Measurements from ENCODE around the gene LILRA1. TPM values are rescaled to one million over a fixed set of nuclear protein-coding genes. Genes with fewer than 3 reads are reported as not detected.
"Not testable (repeated sequence)": the region's sequence is repeated elsewhere in the genome, so short reads cannot be mapped to it uniquely, and the experiment has no call there.

The LILRA1 gene
- total and polyA plus RNA-seq, 4 donors: 1.2 to 21.3 (median 5.2) TPM

GRCh38 chr19:54574527-54575056 lies 18.8 kb upstream of the LILRA1 start:
- TF ChIP-seq CTCF (IDR thresholded peaks at IDR 0.05; ENCODE audit: control extremely low read depth, extremely low read depth): no peak
- Histone ChIP-seq H3K4me1 (ENCODE audit: control insufficient read depth in 5 of 5, insufficient read depth in 5 of 5, low read length in 5 of 5) (no peaks in the 10 kb centered on the region), H3K9ac (ENCODE audit: insufficient read depth in 1 of 2, low read length in 2 of 2) (no peak overlapping the region), H3K9me3 (ENCODE audit: control insufficient read depth in 4 of 4, insufficient read depth in 3 of 4, low read length in 3 of 4) (peaks cover 0 to 2% (median 0%) of the 10 kb centered on the region in 4 donors), H3K27ac (ENCODE audit: low read depth in 1 of 2, low read length in 1 of 2) (no peak overlapping the region), H3K4me3 (no peak overlapping the region), H3K36me3 (ENCODE audit: control insufficient read depth in 4 of 4, insufficient read depth in 4 of 4, low read length in 4 of 4) (no peaks in the 10 kb centered on the region), H3K27me3 (ENCODE audit: control insufficient read depth in 3 of 3, insufficient read depth in 3 of 3, low read length in 2 of 3) (no peaks in the 10 kb centered on the region)
- DNase-seq (no peak), ATAC-seq (ENCODE audit: insufficient read depth, low FRiP score) (no peak)
- 72 to 80% methylated on average over 12 of the region's 12 CpGs for WGBS, 2 donors

- not testable (repeated sequence) for ATAC-seq (ENCODE audit: insufficient read depth, low FRiP score); H3K27ac ChIP-seq (ENCODE audit: low read depth in 1 of 2, low read length in 1 of 2); H3K9ac ChIP-seq (ENCODE audit: insufficient read depth in 1 of 2, low read length in 2 of 2); H3K36me3 ChIP-seq (ENCODE audit: control insufficient read depth in 4 of 4, insufficient read depth in 4 of 4, low read length in 4 of 4); DNase-seq; H3K9me3 ChIP-seq (ENCODE audit: control insufficient read depth in 4 of 4, insufficient read depth in 3 of 4, low read length in 3 of 4); H3K27me3 ChIP-seq (ENCODE audit: control insufficient read depth in 3 of 3, insufficient read depth in 3 of 3, low read length in 2 of 3); H3K4me1 ChIP-seq (ENCODE audit: control insufficient read depth in 5 of 5, insufficient read depth in 5 of 5, low read length in 5 of 5); H3K4me3 ChIP-seq
- 70 to 71% methylated on average over 9 of the region's 9 CpGs for WGBS, 2 donors
These were observed 18.2 kb upstream of the LILRA1 start for GRCh38 chr19:54575205-54575604.

GRCh38 chr19:54576411-54576976 lies 16.9 kb upstream of the LILRA1 start:
- DNase-seq (no peak), ATAC-seq (ENCODE audit: insufficient read depth, low FRiP score) (no peak)
- H3K9ac ChIP-seq (ENCODE audit: insufficient read depth in 1 of 2, low read length in 2 of 2): no peak overlapping the region
- no peaks in the 10 kb centered on the region for H3K36me3 ChIP-seq (ENCODE audit: control insufficient read depth in 4 of 4, insufficient read depth in 4 of 4, low read length in 4 of 4)
- no peaks in the 10 kb centered on the region for H3K4me1 ChIP-seq (ENCODE audit: control insufficient read depth in 5 of 5, insufficient read depth in 5 of 5, low read length in 5 of 5)
- H3K4me3 ChIP-seq: no peak overlapping the region
- no peak for TF ChIP-seq CTCF (IDR thresholded peaks at IDR 0.05; ENCODE audit: control extremely low read depth, extremely low read depth)
- 70 to 91% methylated on average over 6 of the region's 6 CpGs for WGBS, 2 donors
- no peaks in the 10 kb centered on the region for H3K27me3 ChIP-seq (ENCODE audit: control insufficient read depth in 3 of 3, insufficient read depth in 3 of 3, low read length in 2 of 3)
- no peak overlapping the region for H3K27ac ChIP-seq (ENCODE audit: low read depth in 1 of 2, low read length in 1 of 2)
- H3K9me3 ChIP-seq (ENCODE audit: control insufficient read depth in 4 of 4, insufficient read depth in 3 of 4, low read length in 3 of 4): no peaks in the 10 kb centered on the region

GRCh38 chr19:54577334-54577733 lies 16.1 kb upstream of the LILRA1 start:
- Histone ChIP-seq H3K27me3 (ENCODE audit: control insufficient read depth in 3 of 3, insufficient read depth in 3 of 3, low read length in 2 of 3) (no peaks in the 10 kb centered on the region), H3K9ac (ENCODE audit: insufficient read depth in 1 of 2, low read length in 2 of 2) (no peak overlapping the region), H3K4me1 (ENCODE audit: control insufficient read depth in 5 of 5, insufficient read depth in 5 of 5, low read length in 5 of 5) (no peaks in the 10 kb centered on the region), H3K36me3 (ENCODE audit: control insufficient read depth in 4 of 4, insufficient read depth in 4 of 4, low read length in 4 of 4) (no peaks in the 10 kb centered on the region), H3K27ac (ENCODE audit: low read depth in 1 of 2, low read length in 1 of 2) (no peak overlapping the region), H3K9me3 (ENCODE audit: control insufficient read depth in 4 of 4, insufficient read depth in 3 of 4, low read length in 3 of 4) (no peaks in the 10 kb centered on the region), H3K4me3 (no peak overlapping the region)
- no peak for DNase-seq
- no peak for TF ChIP-seq CTCF (IDR thresholded peaks at IDR 0.05; ENCODE audit: control extremely low read depth, extremely low read depth)
- ATAC-seq (ENCODE audit: insufficient read depth, low FRiP score): no peak
- WGBS, 2 donors: 85 to 96% methylated on average over 2 to 3 of the region's 3 CpGs

GRCh38 chr19:54578268-54578667 lies 15.2 kb upstream of the LILRA1 start:
- WGBS, 2 donors: 89 to 90% methylated on average over 5 of the region's 5 CpGs

More at GRCh38 chr19:54578268-54578667, 15.2 kb upstream of the LILRA1 start:
- DNase-seq; H3K4me1 ChIP-seq (ENCODE audit: control insufficient read depth in 5 of 5, insufficient read depth in 5 of 5, low read length in 5 of 5); H3K27ac ChIP-seq (ENCODE audit: low read depth in 1 of 2, low read length in 1 of 2); ATAC-seq (ENCODE audit: insufficient read depth, low FRiP score); H3K9me3 ChIP-seq (ENCODE audit: control insufficient read depth in 4 of 4, insufficient read depth in 3 of 4, low read length in 3 of 4); H3K9ac ChIP-seq (ENCODE audit: insufficient read depth in 1 of 2, low read length in 2 of 2); H3K36me3 ChIP-seq (ENCODE audit: control insufficient read depth in 4 of 4, insufficient read depth in 4 of 4, low read length in 4 of 4); H3K27me3 ChIP-seq (ENCODE audit: control insufficient read depth in 3 of 3, insufficient read depth in 3 of 3, low read length in 2 of 3); H3K4me3 ChIP-seq: not testable (repeated sequence)
